HepG2 (cell line): ENCODE measurements around the gene PLCB1. TPM values are rescaled to one million over a fixed set of nuclear protein-coding genes. Genes with fewer than 3 reads are reported as not detected.
A peak's percentile ranks its signal among the peaks of the same experiment; 100 is the strongest.

Experiments
- CEBPG ChIP-seq: IDR thresholded peaks from 2 replicates; pipeline ENCODE4 v1.6.1; 2016
- HES4 ChIP-seq: sonication (generic); formaldehyde crosslinking; IDR thresholded peaks from 2 replicates; pipeline ENCODE4 v1.9.0; 2021; ENCODE audit warnings: mild to moderate bottlenecking, missing genetic modification reagents, borderline replicate concordance
- KLF6 ChIP-seq: IDR thresholded peaks from 2 replicates; pipeline ENCODE4 v1.8.0; 2016; ENCODE audit warnings: missing biosample characterization, missing genetic modification reagents
- MYC ChIP-seq: sonication (generic); formaldehyde crosslinking; IDR thresholded peaks from 2 replicates; pipeline ENCODE4 v1.9.0; 2021; ENCODE audit warnings: missing genetic modification reagents, borderline replicate concordance
- NR2F1 ChIP-seq, 2 experiments: fragments of 450-650 bp in 1 of 2; formaldehyde crosslinking in 1 of 2; IDR thresholded peaks; 2 replicates each; pipeline versions ENCODE4 v1.5.0 to v1.6.1; 2016 to 2020; ENCODE audit warnings: mild to moderate bottlenecking in 1 of 2, missing compliant biosample characterization in 1 of 2, missing genetic modification reagents in 1 of 2, moderate library complexity in 1 of 2
- ZNF335 ChIP-seq: sonication (generic); formaldehyde crosslinking; IDR thresholded peaks from 2 replicates; pipeline ENCODE4 v1.4.0; 2020; ENCODE audit warnings: missing genetic modification reagents
- ZNF777 ChIP-seq: sonication (generic); formaldehyde crosslinking; IDR thresholded peaks from 2 replicates; pipeline ENCODE4 v1.4.0; 2020; ENCODE audit warnings: missing genetic modification reagents
- polyA plus RNA-seq, 8 experiments: library from polyadenylated mRNA; depleted of rRNA in 3 of 8; stranded (reverse) in 7 of 8; unstranded in 1 of 8; fragments of >200 nt; fragmentation: Illumina TruSeq in 4 of 8; extraction: Trizol in 4 of 8; gene quantifications; 2 replicates each; pipeline versions ENCODE4 v1.2.1 to v1.2.3, GENCODE V29; 2011 to 2016; ENCODE audit warnings: low read depth in 4 of 8, missing spikeins in 1 of 8, mixed read lengths in 1 of 8; ENCODE audit not compliant: insufficient read depth in 1 of 8
- total RNA-seq, 5 experiments: library from RNA; depleted of rRNA; stranded (reverse); fragments of >200 nt; fragmentation: Illumina TruSeq; extraction: Trizol; gene quantifications; 2 replicates each; pipeline ENCODE4 v1.2.3, GENCODE V29; 2016; ENCODE audit warnings: low read depth in 1 of 5
- TF ChIP-seq, protein P1 (sequence below): sonication (generic); formaldehyde crosslinking; IDR thresholded peaks from 2 replicates; pipeline ENCODE4 v1.4.0; 2020; ENCODE audit warnings: missing genetic modification reagents
- TF ChIP-seq, protein P2 (sequence below): IDR thresholded peaks from 2 replicates; pipeline ENCODE4 v1.6.1; 2016; ENCODE audit warnings: missing genetic modification reagents, missing compliant biosample characterization
- TF ChIP-seq, protein P3 (sequence below): sonication (generic); formaldehyde crosslinking; IDR thresholded peaks from 2 replicates; pipeline ENCODE4 v1.4.0; 2020; ENCODE audit warnings: mild to moderate bottlenecking, missing genetic modification reagents

PLCB1 gene
- total and polyA plus RNA-seq, 2 of the 13 experiments (the other 11 are each of a cell fraction or from before 2014, with no cell fraction given), result 42.4 to 55.9 TPM

DNA sequence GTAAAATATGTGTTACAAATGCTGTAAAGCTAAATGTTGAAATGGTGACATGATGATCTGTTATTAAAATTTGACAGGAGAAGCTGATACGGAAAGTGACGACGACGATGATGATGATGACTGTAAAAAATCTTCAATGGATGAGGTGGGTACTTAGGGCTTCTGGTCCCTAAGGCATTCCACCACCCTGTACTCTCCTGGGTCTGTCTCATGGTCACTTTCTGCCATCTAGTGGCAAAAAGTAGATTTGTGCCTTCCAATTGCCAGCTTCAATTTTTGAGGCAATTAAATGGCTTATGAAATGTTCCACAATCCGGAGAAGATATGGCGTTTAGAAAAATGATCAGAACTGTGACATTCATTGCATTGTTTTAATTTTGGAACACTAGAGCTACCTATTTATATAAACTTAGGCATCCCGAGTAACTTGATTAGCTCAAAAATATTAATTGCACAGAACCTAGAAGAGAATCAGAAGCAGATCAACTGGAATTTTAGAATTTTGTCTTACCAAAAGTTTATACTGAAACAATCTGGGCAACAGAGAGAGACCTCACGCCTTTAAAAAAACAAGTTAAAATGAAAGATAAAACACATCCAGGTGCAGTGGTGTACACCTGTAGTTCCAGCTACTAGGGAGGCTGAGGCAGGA, 590.3 kb downstream of the PLCB1 start (continued):
- TF ChIP-seq, protein P1, sequence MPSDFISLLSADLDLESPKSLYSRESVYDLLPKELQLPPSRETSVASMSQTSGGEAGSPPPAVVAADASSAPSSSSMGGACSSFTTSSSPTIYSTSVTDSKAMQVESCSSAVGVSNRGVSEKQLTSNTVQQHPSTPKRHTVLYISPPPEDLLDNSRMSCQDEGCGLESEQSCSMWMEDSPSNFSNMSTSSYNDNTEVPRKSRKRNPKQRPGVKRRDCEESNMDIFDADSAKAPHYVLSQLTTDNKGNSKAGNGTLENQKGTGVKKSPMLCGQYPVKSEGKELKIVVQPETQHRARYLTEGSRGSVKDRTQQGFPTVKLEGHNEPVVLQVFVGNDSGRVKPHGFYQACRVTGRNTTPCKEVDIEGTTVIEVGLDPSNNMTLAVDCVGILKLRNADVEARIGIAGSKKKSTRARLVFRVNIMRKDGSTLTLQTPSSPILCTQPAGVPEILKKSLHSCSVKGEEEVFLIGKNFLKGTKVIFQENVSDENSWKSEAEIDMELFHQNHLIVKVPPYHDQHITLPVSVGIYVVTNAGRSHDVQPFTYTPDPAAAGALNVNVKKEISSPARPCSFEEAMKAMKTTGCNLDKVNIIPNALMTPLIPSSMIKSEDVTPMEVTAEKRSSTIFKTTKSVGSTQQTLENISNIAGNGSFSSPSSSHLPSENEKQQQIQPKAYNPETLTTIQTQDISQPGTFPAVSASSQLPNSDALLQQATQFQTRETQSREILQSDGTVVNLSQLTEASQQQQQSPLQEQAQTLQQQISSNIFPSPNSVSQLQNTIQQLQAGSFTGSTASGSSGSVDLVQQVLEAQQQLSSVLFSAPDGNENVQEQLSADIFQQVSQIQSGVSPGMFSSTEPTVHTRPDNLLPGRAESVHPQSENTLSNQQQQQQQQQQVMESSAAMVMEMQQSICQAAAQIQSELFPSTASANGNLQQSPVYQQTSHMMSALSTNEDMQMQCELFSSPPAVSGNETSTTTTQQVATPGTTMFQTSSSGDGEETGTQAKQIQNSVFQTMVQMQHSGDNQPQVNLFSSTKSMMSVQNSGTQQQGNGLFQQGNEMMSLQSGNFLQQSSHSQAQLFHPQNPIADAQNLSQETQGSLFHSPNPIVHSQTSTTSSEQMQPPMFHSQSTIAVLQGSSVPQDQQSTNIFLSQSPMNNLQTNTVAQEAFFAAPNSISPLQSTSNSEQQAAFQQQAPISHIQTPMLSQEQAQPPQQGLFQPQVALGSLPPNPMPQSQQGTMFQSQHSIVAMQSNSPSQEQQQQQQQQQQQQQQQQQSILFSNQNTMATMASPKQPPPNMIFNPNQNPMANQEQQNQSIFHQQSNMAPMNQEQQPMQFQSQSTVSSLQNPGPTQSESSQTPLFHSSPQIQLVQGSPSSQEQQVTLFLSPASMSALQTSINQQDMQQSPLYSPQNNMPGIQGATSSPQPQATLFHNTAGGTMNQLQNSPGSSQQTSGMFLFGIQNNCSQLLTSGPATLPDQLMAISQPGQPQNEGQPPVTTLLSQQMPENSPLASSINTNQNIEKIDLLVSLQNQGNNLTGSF, result no peak
- TF ChIP-seq ZNF777 (CRISPR knock-in tag), result no peak
- no peak for TF ChIP-seq MYC (CRISPR knock-in tag)
- TF ChIP-seq ZNF335 (CRISPR knock-in tag), result no peak
- TF ChIP-seq CEBPG (CRISPR knock-in tag), result peak; percentile 9; the same call in 1 of the 2 replicates
- TF ChIP-seq NR2F1 (CRISPR knock-in tag; IDR thresholded peaks at IDR 0.05), result no peak
- TF ChIP-seq, protein P2, sequence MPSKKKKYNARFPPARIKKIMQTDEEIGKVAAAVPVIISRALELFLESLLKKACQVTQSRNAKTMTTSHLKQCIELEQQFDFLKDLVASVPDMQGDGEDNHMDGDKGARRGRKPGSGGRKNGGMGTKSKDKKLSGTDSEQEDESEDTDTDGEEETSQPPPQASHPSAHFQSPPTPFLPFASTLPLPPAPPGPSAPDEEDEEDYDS (CRISPR knock-in tag), result peak; percentile 35; the same call in 1 of the 2 replicates
- TF ChIP-seq HES4 (CRISPR knock-in tag), result no peak
- TF ChIP-seq, protein P3, sequence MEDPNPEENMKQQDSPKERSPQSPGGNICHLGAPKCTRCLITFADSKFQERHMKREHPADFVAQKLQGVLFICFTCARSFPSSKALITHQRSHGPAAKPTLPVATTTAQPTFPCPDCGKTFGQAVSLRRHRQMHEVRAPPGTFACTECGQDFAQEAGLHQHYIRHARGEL (CRISPR knock-in tag), result no peak
- 0 out of 2 replicates have a peak, but pooled peaks have one; percentile 36 for TF ChIP-seq KLF6 (CRISPR knock-in tag)
